HG02840 (cell line): ENCODE data around the gene APMAP.
"Not testable (repeated sequence)": the region's sequence is repeated elsewhere in the genome, so short reads cannot be mapped to it uniquely, and the experiment has no call there.

Experiments used
- ATAC-seq: cut with Tn5 transposase; IDR thresholded peaks from one replicate; pipeline ENCODE4 v1.9.1; 2021; ENCODE audit warnings: mild to moderate bottlenecking, moderate library complexity, moderate number of reproducible peaks; ENCODE audit not compliant: unreplicated experiment, low FRiP score

APMAP gene

GRCh38 chr20:24955045-24955444 lies 37.5 kb downstream of the APMAP start:
- ATAC-seq: peak; percentile 61

GRCh38 chr20:24954566-24954965 lies 38.0 kb downstream of the APMAP start:
- ATAC-seq: no peak

GRCh38 chr20:24954151-24954550 lies 38.4 kb downstream of the APMAP start:
- no peak for ATAC-seq

DNA sequence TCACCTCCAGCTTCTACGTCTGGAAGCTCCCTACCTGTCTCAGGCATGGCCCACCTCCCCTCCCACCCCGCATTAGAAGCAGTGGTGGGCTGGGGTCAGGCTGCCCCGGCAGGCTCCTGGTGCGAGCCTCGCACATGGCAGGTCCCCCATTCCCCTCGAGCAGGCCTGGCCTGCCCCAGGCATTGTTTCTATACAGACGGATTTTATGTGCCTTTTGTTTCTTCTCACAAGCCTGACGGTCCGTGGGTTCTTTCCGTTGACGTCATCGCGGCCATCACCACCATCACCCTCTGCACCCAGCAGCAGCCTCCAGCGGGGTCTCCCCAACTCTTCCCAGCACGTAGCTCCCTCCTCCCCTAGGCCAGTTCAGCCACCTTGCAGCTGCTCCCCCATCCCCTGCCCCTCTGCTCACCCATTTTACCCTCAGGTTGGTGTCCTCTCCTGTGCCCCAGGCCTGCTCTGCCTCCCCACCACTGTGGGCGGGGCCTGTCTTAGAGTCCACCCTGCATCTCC lies 38.9 kb downstream of the APMAP start:
- ATAC-seq: no peak

GRCh38 chr20:24953209-24953575 lies 39.4 kb downstream of the APMAP start:
- ATAC-seq: no peak

GRCh38 chr20:24952376-24953208 lies 40.0 kb downstream of the APMAP start:
- ATAC-seq: no peak

GRCh38 chr20:24951536-24952083 lies 40.9 kb downstream of the APMAP start:
- ATAC-seq: no peak

DNA sequence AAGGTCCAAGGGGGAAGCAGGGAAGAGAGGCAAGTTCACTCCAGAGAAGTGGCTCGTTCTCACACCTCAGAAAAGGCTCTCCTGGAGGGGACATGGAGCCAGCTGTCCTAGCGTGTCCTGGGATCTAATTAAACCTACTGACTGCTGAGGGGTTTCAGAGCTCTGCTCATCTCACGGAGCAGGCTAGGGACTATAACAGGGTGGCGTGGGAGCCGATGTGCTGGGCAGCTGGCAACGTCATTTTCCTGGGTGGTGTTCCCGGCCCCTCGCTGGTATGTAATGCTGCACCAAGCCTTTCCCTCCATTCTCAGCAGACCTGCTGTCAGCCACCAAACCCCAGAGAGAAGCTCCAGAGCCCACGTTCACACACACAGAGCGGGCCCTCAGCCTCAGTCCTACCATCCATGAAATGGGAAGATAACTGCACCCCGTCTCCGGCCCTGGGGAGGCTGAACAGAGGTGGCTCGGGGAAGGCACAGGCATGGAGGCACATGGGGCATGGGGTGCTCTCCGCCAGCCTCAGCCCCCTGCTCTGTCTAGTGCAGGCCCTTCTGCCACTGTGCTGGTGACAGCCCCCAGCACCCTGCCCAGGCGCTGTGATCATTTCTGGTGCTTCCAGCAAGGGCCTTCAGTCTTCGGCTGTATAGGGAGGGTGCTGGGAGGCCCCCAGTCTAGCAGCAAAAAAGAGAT lies 41.6 kb downstream of the APMAP start:
- no peak for ATAC-seq

DNA sequence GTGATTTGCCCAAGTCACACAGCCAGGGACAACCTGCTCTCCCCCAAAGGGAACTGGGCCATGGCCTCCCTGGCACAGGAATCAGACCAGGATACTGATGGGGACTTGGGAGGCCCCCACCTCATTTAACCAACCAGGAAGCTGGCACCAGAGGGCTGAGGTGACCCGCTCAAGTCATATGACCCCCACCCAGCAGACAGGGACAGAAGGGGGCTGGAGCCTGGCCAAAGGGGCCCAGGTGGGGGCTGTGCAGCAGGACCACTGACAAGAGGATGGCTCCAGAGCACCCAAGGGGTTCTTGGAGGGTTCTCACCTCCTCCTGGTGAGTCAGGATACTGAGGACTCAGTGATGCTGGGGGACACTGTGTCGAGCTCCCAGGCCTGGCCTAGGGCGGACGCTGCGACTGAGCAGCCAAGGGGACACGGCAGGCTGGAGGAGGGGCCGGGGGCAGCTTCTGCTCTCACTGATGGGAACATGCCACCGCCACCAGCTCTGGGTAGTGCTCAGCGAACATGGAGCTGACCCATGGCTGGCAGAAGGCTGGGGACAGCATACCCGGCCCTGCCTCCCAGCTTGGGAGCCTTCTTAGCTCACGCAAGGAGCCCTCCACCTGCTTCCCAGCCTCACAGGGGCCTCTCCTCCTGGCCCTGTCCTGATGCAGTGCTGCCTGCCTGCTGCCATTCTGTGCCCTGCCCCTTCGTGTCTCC lies 42.3 kb downstream of the APMAP start:
- ATAC-seq: no peak

GRCh38 chr20:24949756-24950127 lies 42.8 kb downstream of the APMAP start:
- no peak for ATAC-seq

GRCh38 chr20:24948939-24949679 lies 43.4 kb downstream of the APMAP start, which contains the start of gene CST7:
TSS of gene CST7 (plus strand) at chr20:24949269. CDS start at chr20:24949506, 237 bp downstream.
- no peak for ATAC-seq

DNA sequence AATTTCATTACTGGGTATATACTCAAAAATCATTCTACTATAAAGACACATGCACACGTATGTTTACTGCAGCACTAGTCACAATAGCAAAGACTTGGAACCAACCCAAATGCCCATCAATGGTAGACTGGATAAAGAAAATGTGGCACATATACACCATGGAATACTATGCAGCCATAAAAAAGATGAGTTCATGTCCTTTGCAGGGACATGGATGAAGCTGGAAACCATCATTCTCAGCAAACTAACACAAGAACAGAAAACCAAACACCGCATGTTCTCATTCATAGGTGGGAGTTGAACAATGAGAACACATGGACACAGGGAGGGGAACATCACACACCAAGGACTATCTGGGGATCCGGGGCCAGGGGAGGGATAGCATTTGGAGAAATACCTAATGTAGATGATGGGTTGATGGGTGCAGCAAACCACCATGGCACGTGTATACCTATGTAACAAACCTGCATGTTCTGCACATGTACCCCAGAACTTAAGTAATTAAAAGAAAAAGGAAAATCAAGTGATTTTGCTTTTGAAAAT lies 44.1 kb downstream of the APMAP start:
- ATAC-seq: not testable (repeated sequence)

DNA sequence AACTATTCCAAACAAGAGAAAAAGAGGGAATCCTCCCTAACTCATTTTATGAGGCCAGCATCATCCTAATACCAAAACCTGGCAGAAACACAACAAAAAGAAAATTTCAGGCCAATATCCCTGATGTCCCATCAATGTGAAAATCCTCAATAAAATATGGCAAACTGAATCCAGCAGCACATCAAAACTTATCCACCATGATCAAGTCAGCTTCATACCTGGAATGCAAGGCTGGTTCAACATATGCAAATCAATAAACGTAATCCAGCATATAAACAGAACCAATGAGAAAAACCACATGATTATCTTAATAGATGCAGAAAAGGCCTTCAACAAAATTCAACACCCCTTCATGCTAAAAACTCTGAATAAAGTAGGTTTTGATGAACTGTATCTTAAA lies 46.2 kb downstream of the APMAP start:
- ATAC-seq: not testable (repeated sequence)

DNA sequence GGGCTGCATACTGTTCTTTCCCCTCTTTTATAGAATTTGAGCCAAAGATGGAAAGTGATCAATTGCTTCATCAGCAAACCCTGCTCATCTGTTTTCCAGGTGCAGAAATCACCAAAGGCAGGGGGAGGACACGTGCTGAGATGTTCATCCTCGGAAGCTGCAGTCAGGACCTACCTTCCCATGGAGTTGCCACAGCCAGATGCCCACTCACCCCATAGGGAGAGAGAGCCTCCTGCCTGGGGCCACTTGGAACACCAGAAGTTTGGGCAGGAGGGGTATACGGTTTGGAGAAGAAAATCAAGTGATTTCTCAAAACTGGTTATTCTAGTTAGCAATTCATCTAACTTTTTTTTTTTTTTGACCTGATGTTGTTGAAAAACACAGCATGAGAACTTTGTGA lies 48.8 kb downstream of the APMAP start:
- no peak for ATAC-seq

GRCh38 chr20:24943196-24943595 lies 49.4 kb downstream of the APMAP start:
- no peak for ATAC-seq

DNA sequence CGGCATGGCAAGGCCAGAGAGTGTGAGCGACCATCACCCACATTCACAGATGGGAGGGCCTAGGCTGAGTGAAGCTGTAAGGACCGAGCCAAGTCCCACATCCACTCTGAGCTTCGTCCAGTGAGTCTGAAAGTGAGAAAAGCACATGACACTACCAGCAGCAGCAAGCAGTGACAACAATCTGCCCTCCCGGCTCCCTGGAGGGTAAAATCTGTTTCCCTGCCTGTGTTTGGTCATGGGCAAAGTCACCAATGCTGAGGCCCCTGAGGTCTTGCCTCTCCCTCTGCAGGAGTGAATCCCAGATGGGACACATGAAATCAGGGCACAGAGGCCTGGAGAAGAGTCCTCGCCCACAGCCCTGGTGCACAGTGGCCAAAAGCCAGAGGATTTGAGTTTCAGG lies 49.9 kb downstream of the APMAP start:
- ATAC-seq: no peak

DNA sequence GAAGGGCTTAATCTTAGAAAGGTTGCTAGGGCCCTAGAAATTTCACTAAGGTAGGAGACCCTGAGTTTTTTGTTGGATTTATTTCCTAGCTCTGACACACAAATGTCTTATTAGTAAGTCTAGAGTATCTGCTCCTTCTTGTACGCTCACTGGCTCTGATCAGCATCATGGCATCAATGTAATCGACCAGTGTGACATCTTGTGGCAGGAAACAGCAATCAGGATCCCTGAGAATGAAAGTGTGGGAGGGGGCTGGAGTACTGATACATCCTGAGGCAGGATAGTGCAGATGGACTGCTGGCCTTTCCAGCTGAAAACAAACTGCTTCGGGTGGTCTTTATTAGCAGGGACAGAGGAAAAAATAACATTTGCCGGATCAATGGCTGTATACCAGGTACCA lies 53.5 kb downstream of the APMAP start:
- no peak for ATAC-seq

DNA sequence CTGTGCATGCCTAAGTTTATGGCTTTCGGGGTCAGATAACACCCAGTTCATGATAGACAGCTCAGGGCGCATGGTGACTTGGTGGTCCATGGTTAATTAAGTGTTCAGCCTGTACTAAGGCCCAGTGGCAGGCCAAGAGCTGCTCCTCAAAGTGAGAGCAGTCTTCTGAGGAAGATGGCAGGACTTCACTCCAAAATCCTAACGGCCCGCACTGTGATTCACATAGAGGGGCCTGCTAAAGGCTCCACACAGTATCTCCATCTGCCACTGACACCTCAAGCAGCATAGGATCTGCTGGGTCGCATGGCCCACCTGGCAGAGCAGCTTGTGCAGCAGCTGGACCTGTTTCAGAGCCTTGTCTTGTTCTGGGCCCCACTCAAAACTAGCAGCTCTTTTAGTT lies 54.1 kb downstream of the APMAP start:
- no peak for ATAC-seq

GRCh38 chr20:24937579-24937978 lies 55.0 kb downstream of the APMAP start:
- no peak for ATAC-seq
